ENCODE measurements around the gene SLC50A1.

SLC50A1 gene

DNA sequence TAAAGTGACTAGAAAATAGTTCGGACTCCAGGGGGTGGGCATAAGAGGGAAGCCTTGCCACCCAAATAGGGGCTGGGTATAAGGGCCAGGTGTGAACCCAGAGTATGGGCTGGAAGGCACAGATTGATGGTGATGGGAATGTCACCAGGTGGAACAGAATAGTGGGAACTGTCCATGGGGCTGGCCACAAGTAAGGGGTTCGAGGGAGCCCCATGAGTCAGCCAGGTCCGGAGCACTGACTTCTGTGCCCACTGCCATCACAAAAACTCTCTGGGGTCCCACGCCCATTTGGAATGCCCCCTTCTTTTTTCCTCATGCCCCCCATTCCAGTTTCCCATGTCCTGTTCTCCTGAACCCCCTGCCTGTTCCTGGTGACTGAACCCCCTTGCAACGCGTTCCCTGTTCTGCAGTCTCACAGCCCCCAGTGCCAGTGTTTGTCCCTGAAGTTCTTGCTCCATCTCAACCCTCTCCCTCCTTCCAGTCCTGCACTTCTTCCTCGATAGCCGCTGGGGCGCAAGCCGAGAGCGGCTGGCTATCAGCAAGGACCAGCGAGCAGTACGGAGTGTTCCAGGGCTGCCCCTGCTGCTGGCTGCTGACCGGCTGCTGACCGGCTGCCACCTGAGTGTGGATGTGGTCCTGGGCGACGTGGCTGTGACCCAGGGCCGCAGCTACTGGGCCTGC is 45.9 kb downstream of the SLC50A1 start:
- Histone ChIP-seq H3K4me3 (no peak overlapping the region), H3K27ac (no peak overlapping the region)
- DNase-seq (ENCODE audit: low spot score), result peak; percentile 69
- TF ChIP-seq, protein P1, sequence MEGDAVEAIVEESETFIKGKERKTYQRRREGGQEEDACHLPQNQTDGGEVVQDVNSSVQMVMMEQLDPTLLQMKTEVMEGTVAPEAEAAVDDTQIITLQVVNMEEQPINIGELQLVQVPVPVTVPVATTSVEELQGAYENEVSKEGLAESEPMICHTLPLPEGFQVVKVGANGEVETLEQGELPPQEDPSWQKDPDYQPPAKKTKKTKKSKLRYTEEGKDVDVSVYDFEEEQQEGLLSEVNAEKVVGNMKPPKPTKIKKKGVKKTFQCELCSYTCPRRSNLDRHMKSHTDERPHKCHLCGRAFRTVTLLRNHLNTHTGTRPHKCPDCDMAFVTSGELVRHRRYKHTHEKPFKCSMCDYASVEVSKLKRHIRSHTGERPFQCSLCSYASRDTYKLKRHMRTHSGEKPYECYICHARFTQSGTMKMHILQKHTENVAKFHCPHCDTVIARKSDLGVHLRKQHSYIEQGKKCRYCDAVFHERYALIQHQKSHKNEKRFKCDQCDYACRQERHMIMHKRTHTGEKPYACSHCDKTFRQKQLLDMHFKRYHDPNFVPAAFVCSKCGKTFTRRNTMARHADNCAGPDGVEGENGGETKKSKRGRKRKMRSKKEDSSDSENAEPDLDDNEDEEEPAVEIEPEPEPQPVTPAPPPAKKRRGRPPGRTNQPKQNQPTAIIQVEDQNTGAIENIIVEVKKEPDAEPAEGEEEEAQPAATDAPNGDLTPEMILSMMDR (IDR thresholded peaks at IDR 0.05), result no peak

DNA sequence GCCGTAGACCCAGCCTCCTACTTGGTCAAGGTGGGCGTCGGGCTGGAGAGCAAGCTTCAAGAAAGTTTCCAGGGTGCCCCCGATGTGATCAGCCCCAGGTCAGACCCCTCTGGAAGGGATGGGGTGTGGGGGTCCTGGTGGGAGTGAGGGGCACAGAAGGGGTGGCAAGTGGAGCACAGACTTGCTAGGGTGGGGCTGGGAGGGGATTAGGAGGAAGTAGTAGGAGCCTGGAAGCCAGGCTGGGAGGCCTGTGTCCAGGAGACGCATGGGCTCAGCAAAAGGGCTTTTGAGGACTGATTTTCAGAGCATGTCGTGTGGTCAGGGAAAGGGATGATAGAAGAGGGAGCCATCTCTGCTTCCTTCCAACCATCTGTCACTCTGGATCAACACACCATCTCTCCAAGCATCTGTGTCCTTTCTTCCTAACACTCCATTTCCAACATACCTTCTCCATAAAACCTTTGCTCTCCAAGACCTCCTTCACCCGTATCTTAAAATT is 46.4 kb downstream of the SLC50A1 start:
- H3K4me3 ChIP-seq, result no peak overlapping the region
- DNase-seq (ENCODE audit: low spot score), result peak; percentile 68
- H3K27ac ChIP-seq, result no peak overlapping the region
- TF ChIP-seq, protein P1 (IDR thresholded peaks at IDR 0.05), result no peak

DNA sequence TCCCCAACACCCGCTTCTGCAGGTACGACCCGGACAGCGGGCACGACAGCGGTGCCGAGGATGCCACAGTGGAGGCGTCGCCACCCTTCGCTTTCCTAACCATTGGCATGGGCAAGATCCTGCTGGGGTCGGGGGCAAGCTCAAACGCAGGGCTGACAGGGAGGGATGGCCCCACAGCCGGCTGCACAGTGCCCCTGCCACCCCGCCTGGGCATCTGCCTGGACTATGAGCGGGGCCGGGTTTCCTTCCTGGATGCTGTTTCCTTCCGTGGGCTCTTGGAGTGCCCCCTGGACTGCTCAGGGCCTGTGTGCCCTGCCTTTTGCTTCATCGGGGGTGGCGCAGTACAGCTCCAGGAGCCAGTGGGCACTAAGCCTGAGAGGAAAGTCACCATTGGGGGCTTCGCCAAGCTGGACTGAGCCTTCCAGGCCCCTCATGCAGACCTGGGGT is 48.1 kb downstream of the SLC50A1 start:
- Histone ChIP-seq H3K4me3 (no peak overlapping the region), H3K27ac (no peak overlapping the region)
- TF ChIP-seq, protein P1 (IDR thresholded peaks at IDR 0.05), result no peak
- DNase-seq (ENCODE audit: low spot score), result no peak

DNA sequence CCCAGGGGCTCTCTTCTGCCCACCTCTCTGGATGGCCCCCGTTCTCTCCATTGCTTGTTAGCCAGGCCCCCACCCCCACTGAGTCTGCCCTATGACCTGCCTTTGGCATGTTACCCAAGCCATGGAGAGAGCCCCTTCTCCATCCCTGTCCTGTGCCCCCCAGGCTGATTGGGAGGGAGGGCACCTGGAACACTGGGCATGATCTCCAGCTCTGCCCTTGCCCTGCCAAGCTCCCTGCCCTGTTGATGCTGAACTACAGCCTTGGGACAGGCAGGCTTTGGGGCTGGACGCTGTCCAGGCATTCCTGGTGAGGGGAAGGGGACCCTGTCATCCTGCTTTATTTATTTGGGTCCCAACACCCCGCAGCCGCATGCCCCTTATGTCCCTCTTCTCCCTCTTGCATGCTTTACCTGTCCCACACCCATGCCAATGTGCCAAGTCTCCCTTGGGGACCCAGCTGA is 48.7 kb downstream of the SLC50A1 start:
- DNase-seq (ENCODE audit: low spot score), result no peak
- TF ChIP-seq, protein P1 (IDR thresholded peaks at IDR 0.05), result no peak
- no peak overlapping the region for H3K4me3 ChIP-seq
- no peak overlapping the region for H3K27ac ChIP-seq

DNA sequence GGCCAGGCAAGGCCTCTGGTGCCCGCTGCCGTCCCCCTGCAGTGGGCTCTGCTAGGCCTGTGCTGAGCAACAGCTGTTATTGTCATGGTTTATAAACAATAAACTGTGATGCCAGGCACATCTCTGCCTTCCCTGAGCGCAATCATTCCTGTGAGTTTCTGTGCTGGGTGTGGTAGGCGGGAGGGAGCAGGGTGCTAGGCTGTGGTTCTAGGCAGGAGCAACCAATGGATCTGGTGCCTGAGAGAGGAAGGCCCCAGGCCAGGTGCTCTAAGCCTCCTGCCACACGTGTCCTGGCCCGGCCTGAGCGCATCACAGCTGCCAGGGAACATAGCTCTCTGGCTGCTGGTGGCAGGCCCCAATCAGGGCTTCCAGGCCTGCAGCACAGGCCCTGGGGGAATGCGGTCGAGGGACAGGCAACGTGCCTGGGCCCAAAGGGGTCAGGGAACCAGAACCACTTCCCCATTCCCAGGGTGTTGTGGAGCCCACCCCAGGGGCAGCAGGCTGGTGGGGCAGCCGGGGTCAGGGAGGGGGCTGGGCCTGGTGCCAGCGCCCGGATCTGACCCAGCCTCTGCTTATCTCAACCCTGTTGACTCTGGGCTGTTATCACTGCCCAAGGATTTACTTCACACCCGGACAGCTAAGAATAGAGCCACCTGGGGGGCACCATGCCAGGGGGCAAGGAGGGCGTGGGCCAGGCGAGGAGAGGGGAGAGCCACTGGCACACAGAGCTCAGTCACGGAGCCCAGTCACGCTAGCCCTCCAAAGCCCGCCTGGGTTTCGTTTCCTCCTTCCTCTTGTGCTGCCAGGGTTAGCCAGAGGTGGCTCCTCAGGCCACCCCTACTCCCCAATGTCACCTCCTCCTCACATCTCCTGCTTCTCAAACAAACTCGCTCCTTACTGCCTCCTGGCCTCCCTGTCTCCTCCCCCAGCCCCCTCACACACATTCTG is 49.5 kb downstream of the SLC50A1 start:
- TF ChIP-seq, protein P1 (IDR thresholded peaks at IDR 0.05), result no peak
- Histone ChIP-seq H3K27ac (peak overlapping the region in 1 of 2 donors; percentile 16), H3K4me3 (no peak overlapping the region)
- peak; percentile 74 for DNase-seq (ENCODE audit: low spot score)

DNA sequence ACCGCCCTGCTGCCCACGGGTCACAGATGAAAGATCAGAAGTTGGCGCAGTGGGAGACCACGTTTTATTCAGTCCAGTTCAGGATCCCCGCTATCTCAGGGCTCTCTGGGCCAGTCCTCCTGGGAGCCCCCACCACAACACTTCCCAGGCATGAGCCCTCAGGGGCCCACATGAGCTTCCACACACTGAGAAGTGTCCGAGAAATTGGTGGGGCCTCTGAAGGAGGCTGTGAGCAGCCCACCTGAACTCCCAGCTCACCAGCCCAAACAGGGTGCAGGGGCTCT is 50.1 kb downstream of the SLC50A1 start:
- TF ChIP-seq, protein P1 (IDR thresholded peaks at IDR 0.05), result no peak
- Histone ChIP-seq H3K27ac (no peak overlapping the region), H3K4me3 (no peak overlapping the region)
- DNase-seq (ENCODE audit: low spot score), result no peak
